LHCN-M2 (cell line): Measurements from ENCODE around the gene TKTL1. TPM values are rescaled to one million over a fixed set of nuclear protein-coding genes. Genes with fewer than 3 reads are reported as not detected.

Experiments used
- DNase-seq: peaks from one replicate; pipeline ENCODE4 v3.0.0-alpha.2; 2012; ENCODE audit warnings: low read depth
- total RNA-seq: library from RNA; depleted of rRNA; stranded (reverse); fragments of >200 nt; gene quantifications from 2 replicates; pipeline ENCODE4 v1.2.3, GENCODE V29; 2014

TKTL1 gene
- total RNA-seq, 1 experiment from 2014 or later: not detected

GRCh38 chrX:154360155-154360713 is 64.6 kb downstream of the TKTL1 start:
- no peak for DNase-seq

DNA sequence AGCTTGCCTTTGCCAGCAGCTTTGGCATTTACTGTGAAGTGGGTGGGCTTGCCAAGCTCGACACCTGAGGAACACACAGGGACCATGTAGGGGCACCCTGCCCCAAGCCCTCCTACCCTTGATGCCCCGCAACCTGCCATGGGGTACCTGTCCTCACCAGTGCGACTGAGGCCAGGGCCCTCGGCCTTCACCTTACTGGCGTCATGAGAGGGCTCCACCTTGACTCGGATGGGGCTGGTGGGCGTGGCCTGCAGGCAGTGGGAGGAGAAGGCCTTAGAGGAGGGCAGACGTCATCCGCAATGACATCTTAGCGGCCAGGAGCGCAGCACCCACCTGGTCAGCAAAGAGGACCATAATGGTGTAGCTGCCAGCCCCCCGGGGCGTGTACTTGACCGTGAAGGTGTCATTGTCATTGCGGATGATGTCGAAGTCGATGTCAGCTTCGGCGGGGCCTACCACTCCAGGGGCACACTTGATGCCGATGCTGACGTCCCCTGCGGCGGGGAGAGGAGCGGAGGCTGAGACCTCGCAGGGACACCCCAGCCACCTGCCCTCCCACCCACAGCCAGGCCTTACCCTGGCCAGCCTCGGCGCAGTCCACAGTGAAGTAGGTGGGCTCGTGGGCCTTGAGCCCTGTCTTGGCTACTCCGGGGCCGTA is 66.6 kb downstream of the TKTL1 start:
- no peak for DNase-seq

GRCh38 chrX:154363706-154364439 is 68.3 kb downstream of the TKTL1 start:
- no peak for DNase-seq

- DNase-seq: no peak
Observed at GRCh38 chrX:154365052-154365600, 69.5 kb downstream of the TKTL1 start.

DNA sequence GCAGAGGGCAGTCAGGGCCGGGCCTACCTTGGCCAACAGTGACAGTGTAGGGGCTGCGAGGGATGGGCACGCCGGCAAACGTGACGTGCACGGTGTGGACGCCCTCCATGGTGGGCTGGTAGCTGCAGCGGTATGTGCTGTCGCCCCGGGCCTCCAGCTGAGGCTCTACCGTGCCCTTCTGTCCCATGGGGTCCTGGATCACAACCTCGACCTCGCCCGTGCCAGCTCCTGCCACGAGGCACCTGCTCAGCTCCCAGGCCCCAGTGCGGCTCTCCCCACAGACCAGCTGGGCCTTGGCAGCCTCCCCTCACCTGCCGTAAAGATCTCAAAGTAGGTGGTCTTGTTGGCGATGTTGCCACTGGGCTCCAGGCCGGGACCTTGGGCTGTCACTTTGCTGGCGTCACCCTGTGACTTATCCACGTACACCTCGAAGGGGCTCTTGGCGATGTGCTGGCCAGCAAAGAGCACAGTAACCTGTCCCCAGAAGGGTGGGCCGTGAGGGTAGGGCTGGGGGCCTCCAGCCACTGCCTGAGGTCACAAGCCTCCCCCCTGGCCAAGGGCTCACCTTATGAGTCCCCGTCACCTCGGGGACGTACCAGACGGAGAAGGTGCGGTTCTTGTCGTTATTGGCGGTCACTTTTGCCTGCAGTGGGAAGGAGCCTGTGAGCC is 70.5 kb downstream of the TKTL1 start:
- DNase-seq: no peak

DNA sequence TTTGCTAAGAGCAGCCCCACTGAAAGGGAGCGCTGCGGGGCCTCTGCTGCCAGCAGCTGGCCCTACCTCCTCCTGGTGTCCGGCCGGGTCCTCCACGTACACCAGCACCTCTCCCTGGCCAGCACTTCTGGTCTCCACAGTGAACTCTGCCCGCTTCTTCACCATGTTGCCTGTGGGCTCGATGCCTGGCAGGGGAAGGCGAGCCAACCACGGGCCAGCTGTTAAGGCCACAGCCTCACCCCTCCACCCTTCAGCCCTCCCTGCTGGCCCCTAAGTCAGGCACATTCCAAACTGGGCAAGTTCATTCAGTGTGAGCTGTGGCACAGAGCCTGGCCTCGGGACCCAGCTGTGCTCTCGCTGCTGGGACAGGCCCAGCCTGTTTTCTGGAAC is 71.1 kb downstream of the TKTL1 start:
- DNase-seq: peak; percentile 90

DNA sequence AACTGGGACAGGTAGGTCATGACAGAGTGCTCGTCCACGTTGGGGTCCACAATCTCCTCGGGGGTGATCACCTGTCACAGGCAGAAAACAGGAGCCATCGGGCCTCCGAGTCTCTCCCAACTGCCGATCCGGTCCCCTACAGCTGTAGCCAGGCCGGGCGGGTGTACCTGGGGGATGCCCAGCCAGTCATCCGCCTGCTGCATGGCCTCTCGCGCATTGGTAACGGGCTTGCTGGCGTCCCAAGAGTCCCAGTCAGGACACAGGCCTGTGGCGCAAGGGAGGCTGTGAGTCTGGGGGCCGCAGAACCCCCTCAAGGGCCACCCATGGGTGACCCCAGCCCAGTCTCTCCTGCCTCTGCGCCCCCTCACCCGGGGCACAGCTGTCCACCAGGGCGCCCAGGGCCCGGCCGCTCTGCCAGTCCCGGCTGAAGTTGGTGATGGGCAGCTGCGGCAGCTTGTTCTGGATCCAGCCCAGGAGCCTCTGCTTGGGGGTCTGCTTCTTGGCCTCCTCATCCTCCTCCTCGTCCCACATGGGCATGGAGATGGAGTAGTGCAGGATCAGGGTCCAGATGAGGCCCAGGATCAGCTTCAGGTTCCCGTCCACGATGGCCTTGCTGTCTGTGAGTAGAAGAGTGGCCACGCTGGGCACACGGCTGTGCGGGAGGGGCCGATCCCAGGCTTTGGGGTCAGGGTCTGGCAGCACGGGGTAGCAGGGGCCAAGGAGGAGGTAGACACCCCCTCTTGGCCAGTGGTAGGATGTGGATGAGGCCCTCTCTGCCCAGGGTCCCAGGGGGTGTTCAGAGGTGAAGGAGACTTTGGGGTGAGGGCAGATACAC is 72.1 kb downstream of the TKTL1 start:
- DNase-seq: no peak

DNA sequence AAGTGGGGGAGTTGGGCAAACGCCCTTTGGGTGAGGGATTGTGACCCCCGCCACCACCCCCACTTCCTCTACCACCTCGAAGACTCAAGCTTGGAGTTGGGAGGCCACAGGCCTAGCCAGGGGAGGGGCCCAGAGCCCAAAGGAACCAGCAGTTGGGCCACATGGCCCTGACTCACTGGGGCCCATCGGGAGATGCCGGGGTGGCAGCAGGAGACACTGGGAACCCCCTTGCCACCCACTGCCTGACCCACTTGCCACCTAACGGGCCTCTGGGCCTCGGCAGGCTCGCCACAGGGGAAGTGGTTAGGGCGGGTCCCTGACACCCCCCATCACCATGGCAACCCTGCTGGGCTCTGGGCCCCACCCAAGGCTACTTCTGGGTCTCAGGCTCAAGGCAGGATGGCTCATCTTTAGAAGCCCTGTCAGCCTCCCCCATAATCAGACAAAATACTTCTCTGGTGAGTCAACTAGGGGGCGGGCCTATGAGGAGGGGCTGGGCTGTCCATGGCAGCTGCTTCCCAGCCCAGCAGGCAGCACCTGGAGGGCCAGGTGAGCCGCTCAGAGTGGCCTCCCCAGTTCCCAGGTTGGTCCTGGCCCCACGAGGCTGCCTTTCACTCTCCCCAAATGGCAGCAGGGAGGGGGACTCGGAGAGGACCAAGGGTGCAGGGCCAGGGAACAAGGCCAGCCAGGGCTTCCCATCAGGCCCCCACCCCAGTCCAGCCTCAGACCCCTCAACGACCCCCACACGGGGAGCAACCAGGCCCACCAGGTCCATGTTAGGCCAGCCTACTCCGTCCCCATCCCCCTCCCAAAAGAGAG is 73.2 kb downstream of the TKTL1 start:
- DNase-seq: peak; percentile 96

DNA sequence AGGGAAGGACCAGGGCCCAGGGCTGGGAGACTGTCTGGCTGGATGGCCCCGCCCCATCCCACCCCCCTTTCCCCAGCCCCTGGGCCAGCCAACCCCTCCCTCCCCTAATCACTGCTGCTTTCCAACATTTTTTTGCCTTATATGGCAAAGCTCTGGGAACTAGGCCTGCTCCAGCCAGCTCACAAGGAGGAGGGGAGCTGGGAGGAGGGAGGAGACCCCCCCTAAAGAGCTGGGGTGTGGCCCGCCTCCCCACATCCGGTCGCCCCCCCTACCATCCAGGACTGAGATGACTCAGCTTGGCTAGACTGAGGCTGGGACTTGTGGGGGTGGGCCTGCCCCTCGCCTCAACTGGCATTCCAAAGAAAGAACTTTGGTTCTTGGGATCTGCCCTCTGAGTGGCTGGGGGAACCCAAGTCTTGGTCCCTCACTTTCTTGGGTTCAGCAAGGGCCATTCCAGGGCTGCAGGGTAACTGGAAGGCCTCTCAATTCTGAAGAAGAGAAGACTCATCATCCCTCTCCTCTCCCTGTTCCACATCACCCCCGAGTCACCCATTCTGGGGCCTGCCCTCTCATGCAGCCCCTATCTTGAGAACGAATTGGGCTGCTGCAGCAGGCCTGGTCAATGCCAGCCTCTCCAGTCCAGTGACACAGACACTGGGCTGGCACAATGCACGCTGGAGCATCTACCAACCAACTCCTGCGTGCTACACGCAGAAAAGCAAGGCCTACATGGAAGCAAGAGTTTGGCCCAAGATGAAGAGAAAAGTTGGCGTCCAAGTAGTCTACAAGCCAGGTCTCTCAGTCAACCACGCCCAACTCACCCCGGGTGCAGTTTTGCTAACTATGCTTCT is 74.1 kb downstream of the TKTL1 start:
- DNase-seq: peak; percentile 94

GRCh38 chrX:154370300-154371016 is 74.9 kb downstream of the TKTL1 start:
- no peak for DNase-seq

GRCh38 chrX:154371017-154371788 is 75.6 kb downstream of the TKTL1 start:
- peak; percentile 92 for DNase-seq

- no peak for DNase-seq
Observed at GRCh38 chrX:154371789-154372300, 76.2 kb downstream of the TKTL1 start.

DNA sequence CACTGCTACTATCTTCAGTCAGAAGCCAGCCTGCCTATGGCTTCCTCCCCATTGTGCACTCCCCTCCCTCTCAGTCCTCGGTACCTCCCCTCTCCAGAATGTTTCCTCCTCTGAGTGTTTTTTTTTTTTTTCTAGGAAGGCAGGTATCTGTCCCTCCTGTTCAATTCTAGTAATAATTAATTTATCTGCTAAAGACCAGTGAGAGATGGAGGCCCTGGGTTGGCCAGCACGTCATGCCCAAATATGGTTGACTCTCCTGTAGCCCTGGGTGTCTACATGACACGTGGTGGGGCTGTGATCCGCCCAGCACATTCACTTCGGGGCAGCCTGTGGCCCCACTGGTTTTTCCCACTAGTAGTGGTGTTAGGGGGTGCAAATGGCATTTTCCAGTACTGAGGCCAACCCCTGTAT is 77.0 kb downstream of the TKTL1 start:
- DNase-seq: no peak

DNA sequence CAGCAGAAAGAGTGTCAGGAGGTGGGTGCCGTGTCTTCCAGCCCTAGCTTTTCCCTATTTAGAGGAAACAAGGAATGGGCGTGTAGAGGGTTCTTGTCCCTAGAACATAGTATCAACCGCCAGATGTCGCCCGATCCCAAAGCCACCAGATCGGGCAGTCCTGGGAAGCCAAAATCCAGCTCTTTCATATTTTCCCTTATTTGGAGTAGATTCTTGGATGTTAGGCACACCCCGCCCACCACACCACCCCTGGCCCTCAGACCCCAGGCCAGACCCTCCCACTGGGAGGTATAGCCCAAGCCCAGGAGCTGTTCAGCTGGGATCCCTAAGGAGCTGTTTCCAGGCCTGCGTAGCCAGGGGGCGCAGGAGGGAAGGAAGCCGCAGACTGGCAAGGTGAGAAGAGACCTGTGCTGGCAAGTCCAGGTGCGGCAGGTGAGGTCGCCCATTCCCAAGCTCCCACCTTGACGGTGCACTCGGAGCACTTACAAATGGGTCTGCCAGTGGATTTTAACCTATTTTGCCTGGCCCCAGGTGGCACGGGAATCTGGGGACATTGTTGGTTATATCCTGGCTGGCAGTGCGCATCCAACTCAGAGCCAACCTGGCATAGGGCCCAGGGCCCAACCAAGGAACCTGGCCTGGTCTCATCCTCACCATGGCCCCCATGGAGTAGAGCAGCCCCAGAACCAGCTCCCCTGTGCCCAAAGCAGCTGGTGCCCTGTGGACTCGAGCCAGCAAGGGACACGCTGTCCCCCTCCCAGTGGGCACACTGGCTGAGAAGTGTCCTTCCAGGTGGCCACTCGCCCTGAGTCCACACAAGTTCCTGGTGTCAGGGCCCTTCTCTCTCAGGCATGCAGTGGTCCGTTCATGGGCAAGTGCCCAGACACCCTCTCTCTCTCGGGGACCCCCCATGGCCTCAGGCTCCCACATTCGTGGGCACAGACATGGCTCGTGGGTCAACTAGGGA is 78.0 kb downstream of the TKTL1 start:
- DNase-seq: peak; percentile 77

DNA sequence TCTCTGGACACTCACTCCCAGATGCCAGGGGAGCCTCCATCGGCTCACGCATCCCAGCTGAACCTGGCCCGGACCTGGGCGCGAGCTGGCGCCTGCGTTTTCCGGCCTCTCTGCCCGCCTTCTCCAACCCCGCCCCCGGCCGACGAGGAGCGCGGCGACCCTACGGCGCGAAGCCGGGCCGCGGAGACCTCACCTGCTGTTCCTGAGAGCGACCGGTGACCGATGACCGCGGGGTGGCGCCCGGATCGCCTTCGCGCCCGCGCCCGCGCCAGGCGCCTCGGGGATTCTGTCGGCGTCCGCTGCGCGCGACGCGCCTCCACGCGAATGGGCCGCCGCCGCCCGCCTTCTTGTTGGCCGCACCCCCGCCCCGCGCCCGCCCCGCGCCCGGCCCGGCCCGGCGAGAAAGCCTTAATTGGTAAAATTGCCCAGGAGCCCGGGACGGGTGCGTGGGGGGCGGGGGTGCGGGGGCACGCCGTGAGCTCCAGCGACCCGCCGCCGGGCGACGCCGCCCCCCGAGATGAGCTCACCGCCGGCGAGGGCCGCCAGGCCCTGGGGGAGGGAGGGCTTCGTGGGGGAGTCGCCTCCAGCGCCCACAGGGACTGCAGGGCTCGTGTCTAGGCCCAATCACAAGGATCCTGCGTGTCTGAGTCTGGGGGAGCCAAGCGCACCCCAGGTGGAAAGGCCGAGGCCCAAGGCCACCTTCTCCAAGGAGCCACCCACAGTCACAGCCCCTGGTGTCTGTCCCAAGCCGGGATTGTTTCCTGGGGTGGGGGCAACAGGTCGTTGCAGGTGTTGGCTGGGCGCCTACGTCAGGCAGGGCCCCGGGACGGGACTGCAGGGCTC is 78.9 kb downstream of the TKTL1 start, which contains the start of gene FLNA:
Gene FLNA, minus strand, starts transcription at position 322 of the 843 bp plus-strand sequence. CDS start 3,389 bp downstream, outside the sequence.
- no peak for DNase-seq
